Adrenal gland (tissue), 5 donors: ENCODE results near the gene ARPC1A.

Source experiments
- CTCF ChIP-seq, 6 experiments: fragments of 450-650 bp in 4 of 6; fragments of 200-600 bp in 2 of 6; sonication (generic) in 1 of 6; IDR thresholded peaks; 1 replicate in 5 of 6; 2 replicates in 1 of 6; pipeline versions ENCODE4 v1.5.1 to v1.8.0; 2016 to 2021; ENCODE audit warnings: antibody characterized with exemption in 6 of 6, mild to moderate bottlenecking in 2 of 6, moderate library complexity in 1 of 6
- POLR2A ChIP-seq, 2 donors: fragments of 450-650 bp; IDR thresholded peaks; one replicate each; pipeline ENCODE4 v1.6.1; 2017; ENCODE audit warnings: antibody characterized with exemption in 2 of 2, mild to moderate bottlenecking in 2 of 2, moderate library complexity in 1 of 2
- donor health status: DM: no; HTN: no; CAD: no.

GRCh38 chr7:99371376-99371920 lies 45.8 kb downstream of the ARPC1A start:
- TF ChIP-seq POLR2A (IDR thresholded peaks at IDR 0.05) (no peak), CTCF (IDR thresholded peaks at IDR 0.05) (no peak)
